NCI-H82 treated with DMSO at 0.1 percent for 48 hours (cell line): ENCODE data around the gene DCBLD2.

Experiments
- DNase-seq: peaks from one replicate; lab custom pipeline; 2025; ENCODE audit not compliant: unreplicated experiment; lab: John Stamatoyannopoulos, UW

DCBLD2 gene, protein sequence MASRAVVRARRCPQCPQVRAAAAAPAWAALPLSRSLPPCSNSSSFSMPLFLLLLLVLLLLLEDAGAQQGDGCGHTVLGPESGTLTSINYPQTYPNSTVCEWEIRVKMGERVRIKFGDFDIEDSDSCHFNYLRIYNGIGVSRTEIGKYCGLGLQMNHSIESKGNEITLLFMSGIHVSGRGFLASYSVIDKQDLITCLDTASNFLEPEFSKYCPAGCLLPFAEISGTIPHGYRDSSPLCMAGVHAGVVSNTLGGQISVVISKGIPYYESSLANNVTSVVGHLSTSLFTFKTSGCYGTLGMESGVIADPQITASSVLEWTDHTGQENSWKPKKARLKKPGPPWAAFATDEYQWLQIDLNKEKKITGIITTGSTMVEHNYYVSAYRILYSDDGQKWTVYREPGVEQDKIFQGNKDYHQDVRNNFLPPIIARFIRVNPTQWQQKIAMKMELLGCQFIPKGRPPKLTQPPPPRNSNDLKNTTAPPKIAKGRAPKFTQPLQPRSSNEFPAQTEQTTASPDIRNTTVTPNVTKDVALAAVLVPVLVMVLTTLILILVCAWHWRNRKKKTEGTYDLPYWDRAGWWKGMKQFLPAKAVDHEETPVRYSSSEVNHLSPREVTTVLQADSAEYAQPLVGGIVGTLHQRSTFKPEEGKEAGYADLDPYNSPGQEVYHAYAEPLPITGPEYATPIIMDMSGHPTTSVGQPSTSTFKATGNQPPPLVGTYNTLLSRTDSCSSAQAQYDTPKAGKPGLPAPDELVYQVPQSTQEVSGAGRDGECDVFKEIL

DNA sequence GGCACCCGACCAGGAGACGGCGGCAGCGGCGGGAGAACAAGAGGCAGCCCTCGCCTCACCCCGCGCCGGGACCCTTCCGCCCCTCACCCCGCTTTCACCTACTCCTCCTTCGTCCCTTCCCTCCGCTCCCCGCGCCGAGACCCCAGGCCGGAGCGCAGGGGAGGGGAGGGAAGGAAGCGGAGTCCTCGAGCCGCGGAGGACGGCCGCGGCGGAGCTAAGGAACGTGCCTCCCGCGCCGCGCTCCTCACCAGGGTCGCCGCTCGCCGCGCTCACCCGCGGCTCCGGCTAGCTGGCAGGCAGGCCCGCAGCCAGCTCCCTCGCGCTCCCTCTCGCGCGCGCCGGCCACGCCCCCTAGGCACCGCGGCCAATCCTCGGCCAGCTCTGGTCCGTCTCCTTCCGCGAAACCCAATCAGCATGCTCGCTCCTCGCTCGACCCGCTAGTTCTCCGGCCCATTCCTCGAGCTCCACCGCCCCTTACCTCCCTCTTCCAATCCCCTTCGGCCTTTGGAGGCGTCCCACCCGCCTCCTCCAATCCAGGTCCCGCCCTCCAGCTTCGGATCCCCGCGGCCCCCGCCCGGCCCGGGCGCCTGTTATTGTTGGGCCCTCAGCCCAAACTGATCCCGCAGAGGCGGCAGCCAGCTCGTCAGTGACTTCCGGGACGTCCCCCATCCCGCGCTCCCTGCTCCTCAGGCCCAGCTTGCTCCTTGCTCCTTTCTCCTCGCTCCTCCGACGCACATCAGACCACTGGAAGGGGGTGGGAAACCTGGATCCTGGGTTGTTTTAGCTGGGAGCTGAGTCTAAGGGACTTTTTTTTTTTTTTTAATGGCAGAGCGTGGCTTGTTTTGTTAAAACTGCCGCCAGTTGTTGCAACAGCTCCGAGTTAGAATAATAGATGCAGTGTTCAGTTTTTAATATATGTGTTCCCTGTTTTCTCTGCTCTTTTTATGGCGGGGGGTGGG, at the start of gene DCBLD2:
DCBLD2 (minus strand) TSS at position 304 of the 959 bp plus-strand sequence. CDS start 369 bp downstream, outside the sequence.
- DNase-seq, result peak; percentile 98

DNA sequence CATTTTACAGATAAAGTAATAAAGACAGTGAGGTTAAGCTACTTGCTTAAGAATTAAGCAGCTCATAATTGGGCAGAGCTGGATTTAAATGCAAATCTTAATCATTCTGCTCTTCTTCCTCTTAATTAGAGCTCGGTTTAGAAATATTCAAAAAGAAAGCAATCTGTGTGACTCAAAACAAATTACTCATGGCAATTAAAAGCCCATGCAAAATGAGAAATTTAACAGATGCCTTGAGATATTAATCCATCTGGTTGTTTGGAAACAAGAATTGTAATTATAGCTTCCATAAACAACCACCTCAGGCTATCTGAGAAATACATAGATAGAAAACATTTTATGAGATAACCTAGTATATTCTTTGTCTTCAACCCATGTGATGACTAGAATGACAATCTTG, 44.2 kb upstream of the DCBLD2 start:
- no peak for DNase-seq

DNA sequence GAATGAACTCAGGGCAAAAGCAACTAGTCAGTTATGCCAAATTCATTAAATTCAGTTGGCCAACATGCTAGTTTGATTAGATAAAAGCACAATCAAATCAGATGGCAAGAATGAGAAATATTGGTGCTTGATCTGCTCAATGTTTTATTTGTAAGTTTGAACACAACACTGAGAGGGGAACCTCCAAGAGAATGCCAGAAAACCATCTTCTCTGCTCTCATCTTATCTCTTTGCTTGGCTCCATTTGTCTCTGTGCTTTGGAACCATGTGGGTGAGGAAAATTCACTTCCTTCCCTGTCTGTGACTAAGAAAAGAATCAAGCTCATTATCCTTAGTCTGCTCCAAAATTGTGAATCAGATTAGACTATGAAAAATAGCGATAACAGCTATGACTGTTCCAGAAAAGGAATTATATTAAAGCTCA, 43.6 kb upstream of the DCBLD2 start:
- no peak for DNase-seq

DNA sequence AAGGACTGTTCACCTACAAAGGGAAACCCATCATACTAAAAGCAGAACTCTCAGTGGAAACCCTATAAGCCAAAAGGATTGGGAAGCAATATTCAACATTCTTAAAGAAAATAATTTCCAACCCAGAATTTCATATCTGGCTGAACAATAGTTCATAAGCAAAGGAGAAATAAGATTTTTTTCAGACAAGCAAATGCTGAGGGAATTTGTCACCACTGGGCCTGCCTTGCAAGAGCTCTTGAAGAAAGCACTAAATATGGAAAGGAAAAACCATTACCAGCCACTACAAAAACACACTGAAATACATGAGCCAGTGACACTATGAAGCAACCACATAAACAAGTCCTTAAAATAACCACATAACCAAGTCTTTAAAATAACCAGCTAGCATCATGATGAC, 28.9 kb upstream of the DCBLD2 start:
- no peak for DNase-seq

DNA sequence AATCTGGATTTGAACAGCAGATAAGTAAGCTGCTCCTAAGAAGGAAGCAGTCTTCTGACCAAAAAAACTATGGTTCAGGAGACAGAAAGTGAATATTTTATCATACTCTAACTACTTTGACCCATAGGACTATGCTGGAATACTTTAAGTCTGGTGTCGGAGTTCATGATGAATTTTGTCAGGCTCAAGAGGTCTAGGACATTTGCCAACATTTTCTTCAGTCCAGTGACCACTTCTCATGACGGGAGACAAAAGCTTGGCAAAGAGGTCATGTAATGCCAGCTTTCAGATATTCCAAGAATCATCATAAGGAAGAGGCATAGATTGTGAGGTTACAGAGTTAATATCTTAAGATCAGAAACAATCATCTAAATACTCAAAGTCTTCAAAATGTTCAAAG, 20.5 kb upstream of the DCBLD2 start:
- DNase-seq, result no peak

DNA sequence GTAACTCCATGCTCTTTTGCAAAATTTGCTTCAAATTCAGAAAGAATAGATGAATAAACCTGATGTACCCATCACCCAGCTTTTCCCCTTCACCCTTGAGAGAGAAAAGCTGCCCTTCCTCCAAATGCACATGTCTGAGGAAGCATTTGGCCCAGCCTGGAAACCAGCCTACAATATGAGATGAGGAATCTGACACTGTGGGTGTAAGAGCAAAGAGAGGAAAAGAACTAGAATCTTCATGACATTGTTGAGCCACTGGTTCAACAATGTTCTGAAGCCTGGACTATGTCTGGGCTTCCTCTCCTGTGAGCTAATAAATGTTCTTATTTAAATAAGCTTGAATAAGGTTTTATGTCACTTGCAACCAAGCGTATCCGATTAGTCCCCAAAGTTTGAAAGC, 18.7 kb upstream of the DCBLD2 start:
- no peak for DNase-seq

DNA sequence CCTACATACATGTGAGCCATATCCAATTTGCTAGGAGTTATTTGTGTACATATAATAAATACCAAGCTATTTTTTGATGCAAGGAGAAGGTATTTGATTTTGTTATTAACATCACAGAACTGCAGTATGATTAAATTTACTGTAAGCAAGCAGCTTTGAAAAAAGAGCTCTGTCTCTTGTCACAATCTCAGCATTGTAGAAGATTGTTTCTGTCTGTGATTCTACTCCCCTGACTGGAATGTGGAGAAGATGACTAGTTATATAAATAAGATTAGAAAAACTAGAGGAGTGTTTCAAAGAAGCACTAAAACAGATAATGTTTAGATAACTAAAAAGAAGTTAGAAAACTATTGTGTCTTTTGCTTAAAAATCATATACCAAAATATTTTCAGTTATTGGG, 17.1 kb upstream of the DCBLD2 start:
- no peak for DNase-seq

DNA sequence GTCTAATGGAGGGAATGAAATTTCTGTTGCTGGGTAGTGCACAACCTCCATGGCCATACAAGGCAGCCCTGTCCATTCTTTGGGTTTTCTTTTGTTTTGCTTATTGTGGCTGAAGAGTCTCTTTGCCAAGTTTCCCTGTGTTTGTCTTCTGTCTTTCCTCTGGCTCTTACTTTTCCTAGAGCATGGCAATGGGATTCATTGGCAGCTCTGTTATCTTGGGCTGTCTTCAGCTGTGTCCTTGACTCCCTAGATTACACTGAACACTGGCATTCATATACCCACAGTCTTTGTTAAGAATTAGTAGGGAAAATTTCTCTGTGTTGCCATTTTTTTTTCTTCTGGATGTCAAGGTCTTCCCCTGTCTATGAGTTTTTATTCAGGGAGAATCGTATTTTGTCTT, 16.1 kb upstream of the DCBLD2 start:
- DNase-seq, result no peak

DNA sequence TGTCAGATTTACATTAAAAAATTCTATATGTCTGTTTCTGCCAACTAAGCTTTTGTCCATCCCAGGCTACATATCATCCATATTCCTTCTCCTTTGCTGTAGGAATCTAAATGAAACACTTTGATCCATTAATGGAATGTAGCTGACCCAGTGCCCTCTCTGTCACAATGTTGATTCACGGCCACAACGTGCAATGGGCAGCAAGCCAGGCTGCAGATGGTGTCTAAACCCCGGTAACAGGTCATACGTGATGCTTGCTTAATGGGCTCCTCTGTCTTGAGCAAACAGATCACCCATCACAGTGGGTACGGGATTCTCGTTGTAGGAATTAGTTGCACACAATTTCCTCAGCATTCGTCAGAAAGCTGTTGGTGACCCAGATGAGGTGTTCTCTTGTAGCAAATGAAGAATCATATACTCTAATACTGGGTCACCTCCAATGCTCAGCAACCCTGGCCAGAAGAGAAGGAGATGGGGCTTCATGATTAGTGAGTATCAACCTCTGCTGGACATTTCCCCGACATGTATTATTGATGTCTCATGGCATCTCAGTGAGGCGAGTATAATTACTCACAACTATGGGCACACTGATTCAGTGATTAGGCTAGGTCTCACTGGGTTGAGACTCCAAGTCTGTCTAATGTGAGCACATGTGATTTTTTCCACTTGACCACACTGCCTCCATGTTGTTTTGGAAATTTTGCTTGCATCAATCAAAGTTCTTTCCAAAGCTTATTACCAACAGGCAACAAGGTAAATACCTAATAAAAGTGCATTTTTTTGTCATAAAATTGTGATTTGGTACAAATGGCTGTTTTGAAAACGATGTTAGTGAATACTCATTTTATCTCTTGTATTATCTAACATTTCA, 12.9 kb upstream of the DCBLD2 start:
- DNase-seq, result no peak

DNA sequence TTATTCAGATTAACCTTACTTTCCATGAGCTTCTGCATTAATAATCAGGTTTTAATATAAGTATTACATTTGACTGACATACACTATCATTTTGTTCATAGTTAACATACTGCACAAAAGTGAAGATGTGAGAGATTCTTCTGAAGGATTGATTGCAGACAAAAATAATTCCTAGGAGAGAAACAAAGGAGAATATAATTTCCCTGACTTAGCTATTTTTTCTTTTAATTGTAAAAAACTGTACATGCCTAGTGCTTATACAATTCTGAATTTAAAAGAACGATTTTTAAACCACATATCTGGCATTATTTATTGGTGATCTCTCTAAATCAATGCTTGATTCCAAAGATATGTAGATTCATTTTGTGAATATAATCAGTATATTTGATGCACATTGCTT, 11.0 kb upstream of the DCBLD2 start:
- DNase-seq, result no peak

DNA sequence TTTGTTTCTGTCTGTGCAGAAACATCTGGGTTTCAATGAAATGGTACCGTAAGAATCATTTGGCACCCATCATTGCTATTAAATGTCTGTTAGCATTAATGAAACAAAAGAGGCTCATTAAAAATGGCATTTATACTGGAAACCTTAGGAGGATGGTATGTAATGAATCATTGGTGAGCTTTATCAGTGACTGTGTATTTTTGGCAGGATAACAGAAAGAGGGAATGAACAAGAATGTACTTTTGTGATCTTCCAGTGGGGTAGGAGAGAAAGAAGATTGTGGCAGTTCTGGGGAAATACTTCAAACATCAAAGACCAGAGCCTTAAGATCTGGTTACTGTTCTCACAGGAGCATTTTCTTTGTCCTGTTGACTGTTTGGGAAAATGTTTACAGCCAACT, 4.7 kb upstream of the DCBLD2 start:
- no peak for DNase-seq

DNA sequence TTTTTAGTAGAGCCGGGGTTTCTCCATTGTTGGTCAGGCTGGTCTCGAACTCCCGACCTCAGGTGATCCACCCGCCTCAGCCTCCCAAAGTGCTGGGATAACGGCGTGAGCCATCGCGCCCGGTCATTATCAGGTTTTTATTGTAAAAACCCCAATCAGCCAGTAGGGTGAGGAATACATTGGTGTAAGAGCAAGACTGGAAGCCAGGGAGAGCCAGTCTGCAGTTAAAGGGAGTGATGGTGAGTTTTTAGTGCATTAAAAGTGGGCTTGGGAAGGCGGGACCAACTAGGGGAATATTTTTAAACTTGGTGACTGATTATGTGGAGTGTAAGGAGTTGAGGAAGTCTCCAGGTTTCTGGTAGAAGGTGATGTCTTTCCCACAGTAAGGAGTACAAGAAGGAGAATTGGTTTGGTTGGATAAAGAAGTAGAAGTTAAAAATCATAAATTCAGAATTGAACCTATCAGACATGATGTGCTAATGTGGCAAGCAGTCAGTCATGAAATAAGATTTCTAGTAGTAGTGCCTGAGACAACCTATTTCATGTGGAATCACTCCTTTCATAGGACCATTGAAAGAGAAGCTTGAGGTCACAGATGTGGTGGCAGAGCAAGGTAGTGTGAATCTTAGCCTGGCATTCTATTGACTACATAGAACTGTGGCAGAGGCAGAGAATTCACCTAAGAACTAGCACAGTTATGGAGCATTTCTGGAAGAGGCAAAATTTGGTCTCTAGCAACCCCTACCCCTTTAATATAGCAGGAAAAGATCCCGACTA, 2.4 kb upstream of the DCBLD2 start:
- no peak for DNase-seq

DNA sequence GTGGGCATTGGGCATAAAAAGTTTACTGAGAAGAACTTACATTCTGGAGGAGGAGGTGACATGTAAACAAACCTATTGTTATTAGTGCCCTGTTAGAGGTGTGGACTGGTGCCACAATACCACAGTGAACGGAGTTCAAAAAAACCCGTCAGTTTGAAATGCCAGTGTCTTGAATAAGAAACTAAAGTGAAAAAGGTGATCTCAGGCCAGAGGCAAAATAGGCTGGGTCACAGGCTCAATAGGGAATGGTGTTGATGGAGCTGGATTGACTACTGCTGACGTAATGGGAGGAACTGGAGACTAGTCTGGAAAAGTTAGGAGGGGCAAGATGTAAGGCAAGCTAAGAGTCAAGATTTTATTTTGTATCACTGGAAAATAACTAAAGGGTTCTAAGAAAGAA, 1.6 kb upstream of the DCBLD2 start:
- DNase-seq, result no peak

DNA sequence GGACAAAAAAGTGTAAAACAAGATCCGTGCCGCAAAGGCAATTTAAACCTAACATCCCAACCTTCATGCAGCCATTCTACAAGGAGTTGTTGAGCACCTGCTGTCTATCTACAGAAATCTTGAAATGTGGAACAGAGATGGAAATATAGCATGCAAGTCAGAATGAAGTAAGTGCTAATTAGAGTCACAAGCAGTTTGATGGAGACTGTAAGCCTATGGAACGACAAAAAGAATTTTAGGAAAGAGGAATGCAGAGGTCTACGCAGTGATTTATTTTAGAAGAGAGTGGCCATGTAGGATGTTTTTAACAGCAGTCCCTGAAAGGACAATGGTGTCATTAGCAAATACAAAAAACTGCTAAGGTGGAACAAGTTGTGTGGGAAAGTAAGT, 851 bp upstream of the DCBLD2 start:
- no peak for DNase-seq

DNA sequence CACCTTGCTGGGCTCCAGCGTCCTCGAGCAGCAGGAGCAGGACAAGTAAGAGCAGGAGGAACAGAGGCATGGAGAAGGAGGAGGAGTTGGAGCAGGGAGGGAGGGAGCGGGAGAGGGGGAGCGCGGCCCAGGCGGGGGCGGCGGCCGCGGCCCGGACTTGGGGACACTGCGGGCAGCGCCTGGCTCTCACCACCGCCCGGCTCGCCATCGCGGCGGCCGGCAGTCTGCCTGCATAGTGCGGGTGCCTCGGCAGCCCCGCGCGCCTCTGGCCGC, 440 bp downstream of the DCBLD2 start:
- peak; percentile 31 for DNase-seq

DNA sequence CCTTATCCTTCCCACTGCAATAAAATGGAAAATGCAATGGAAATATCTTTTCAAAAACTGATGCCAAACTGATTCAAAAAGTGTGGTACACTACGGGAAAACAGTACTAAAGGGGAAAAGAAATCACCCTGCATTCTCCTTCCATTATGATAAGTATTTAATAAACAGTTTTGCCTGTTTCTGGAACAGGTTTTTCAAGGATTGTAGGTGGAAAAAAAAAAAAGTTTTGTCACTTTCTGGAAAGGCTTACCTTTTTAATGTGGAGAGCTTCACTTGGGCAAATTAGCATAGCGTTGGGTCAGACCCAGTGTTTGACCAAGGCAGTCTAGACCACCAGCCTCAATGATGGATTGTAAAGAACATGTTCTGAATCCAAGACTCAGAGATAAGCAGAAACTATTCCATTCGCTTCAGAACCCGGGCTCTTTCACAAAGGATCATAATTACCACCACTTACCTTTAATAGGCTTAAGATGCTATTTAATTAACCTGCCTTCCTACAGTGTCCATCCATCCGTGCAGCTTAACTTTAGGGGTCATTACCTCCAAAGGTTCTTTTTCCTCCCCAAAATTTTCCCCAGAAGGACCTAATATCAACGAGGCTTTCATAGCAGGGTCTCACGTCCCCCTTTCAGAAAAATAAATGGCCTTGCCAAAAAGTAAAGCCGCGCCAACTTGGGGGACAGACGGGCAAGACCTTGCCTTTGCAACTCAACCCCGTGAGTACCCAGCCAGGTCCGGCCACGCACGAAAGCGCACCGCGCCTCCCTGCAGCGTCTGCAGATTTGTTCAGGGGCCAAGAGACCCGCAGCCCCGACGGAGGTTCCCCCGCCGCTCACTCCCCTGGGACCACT, 1.0 kb downstream of the DCBLD2 start:
- peak; percentile 56 for DNase-seq

DNA sequence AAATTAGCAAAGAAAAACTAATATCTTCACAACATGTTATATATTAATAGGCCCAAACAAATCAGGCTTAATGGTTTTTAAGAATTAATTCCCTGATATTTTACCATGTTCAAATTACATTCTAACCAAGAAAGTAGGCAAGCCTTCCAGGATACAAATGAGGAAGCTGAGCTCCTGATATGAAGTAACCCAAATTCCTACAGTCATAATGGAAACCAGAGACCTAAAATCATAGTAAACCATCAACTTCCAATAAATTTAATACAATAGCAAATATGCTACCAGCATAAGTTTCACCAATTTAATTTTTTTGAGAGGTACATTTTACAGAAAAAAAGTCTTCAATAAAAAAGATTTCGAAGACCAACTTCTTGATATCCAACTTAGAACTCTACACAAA, 3.8 kb downstream of the DCBLD2 start:
- DNase-seq, result no peak

DNA sequence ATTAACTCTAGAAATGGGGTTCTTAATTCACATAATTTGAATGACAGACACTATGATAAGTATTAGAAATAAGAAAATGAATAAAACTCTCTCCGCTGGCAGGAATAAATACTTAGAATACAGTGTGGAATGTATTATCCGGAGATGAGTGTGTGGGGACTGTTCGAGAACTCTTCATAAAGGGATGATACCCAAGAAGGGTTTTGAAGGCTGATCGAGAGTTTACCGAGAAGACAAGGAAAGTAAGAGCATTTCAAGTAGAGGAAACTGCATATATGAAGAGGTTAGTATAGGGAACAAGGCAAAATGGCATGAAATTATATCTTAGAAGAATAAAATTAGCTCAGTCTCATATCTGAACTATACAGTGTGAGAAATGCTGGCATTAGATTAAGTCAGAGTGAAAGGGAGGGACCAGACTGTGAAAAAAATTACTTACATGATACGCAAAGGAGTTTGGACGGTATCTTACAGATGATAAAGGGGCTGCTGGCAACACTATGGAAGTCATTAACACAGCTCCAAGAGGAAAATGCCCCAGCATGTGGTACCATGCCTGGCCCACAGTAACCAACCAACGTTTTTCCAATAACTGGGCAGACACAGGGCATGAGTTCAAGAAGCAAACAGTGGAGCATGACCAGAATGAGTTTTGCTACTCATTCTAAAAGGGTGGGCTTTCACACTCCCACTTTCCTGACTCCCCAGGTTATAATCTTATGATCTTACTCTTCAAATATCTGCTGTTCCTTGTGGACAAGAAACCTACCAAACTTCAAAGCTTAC, 6.5 kb downstream of the DCBLD2 start:
- DNase-seq, result no peak
